CD14-positive monocyte (primary cell): ENCODE measurements around the gene AKR7A3. TPM values are rescaled to one million over a fixed set of nuclear protein-coding genes. Genes with fewer than 3 reads are reported as not detected.

Experiments
- DNase-seq, 3 donors: peaks; one replicate each; pipeline ENCODE4 v3.0.0-alpha.2; 2011 to 2022
- H2AFZ ChIP-seq: 2 replicates; pipeline ENCODE4 v1.6.0; 2012; ENCODE audit warnings: mild to moderate bottlenecking, low read depth, low read length, inconsistent platforms; ENCODE audit not compliant: insufficient read depth, poor library complexity, severe bottlenecking
- H3K27ac ChIP-seq, 2 donors: 1 replicate in 1 of 2; 2 replicates in 1 of 2; pipeline ENCODE4 v1.5.1; 2012 to 2013; ENCODE audit warnings: low read length in 2 of 2, control low read depth in 1 of 2, inconsistent platforms in 1 of 2, low read depth in 1 of 2, mild to moderate bottlenecking in 1 of 2
- H3K27me3 ChIP-seq, 2 donors: one replicate each; pipeline versions ENCODE4 v1.6.0 to v1.6.1; 2011 to 2013; ENCODE audit warnings: low read length in 2 of 2; ENCODE audit not compliant: control insufficient read depth in 2 of 2, insufficient read depth in 2 of 2
- H3K36me3 ChIP-seq, 2 donors: replicated peaks in 1 of 2; 1 replicate in 1 of 2; 2 replicates in 1 of 2; pipeline versions ENCODE4 v1.5.1 to v1.6.1; 2012 to 2013; ENCODE audit warnings: low read length in 2 of 2, control low read depth in 1 of 2, inconsistent platforms in 1 of 2, mild to moderate bottlenecking in 1 of 2; ENCODE audit not compliant: insufficient read depth in 2 of 2, control insufficient read depth in 1 of 2
- H3K4me1 ChIP-seq, 2 donors: 1 replicate in 1 of 2; 2 replicates in 1 of 2; pipeline versions ENCODE4 v1.5.1 to v1.6.1; 2012 to 2013; ENCODE audit warnings: low read length in 2 of 2, control low read depth in 1 of 2, inconsistent platforms in 1 of 2, mild to moderate bottlenecking in 1 of 2, moderate library complexity in 1 of 2; ENCODE audit not compliant: insufficient read depth in 2 of 2, control insufficient read depth in 1 of 2
- H3K4me2 ChIP-seq: replicated peaks from 2 replicates; pipeline ENCODE3; 2012; ENCODE audit warnings: low read length, moderate library complexity, mild to moderate bottlenecking; ENCODE audit not compliant: poor library complexity, severe bottlenecking; ENCODE audit errors: extremely low read depth
- H3K4me3 ChIP-seq, 3 experiments: fragments of 200-600 bp in 1 of 3; sonication (generic) in 1 of 3; replicated peaks in 1 of 3; 1 replicate in 2 of 3; 2 replicates in 1 of 3; pipeline ENCODE4 v1.5.1; 2011 to 2013; ENCODE audit warnings: low read length in 3 of 3, mild to moderate bottlenecking in 3 of 3, control low read depth in 2 of 3, low read depth in 2 of 3, inconsistent platforms in 1 of 3, moderate library complexity in 1 of 3
- H3K79me2 ChIP-seq: 2 replicates; pipeline ENCODE4 v1.6.0; 2012; ENCODE audit warnings: mild to moderate bottlenecking, control low read depth, inconsistent platforms, low read length, moderate library complexity; ENCODE audit not compliant: insufficient read depth
- H3K9ac ChIP-seq: 2 replicates; pipeline ENCODE4 v1.6.0; 2017; ENCODE audit warnings: low read length, mild to moderate bottlenecking; ENCODE audit not compliant: insufficient read depth, poor library complexity, severe bottlenecking
- H3K9me3 ChIP-seq, 2 donors: replicated peaks in 1 of 2; 1 replicate in 1 of 2; 2 replicates in 1 of 2; pipeline versions ENCODE4 v1.5.1 to v1.6.1; 2012 to 2013; ENCODE audit warnings: low read length in 2 of 2, control low read depth in 1 of 2; ENCODE audit not compliant: control insufficient read depth in 1 of 2, insufficient read depth in 1 of 2
- H4K20me1 ChIP-seq: 2 replicates; pipeline ENCODE4 v1.6.0; 2012; ENCODE audit warnings: mild to moderate bottlenecking, low read length, control low read depth, moderate library complexity; ENCODE audit not compliant: insufficient read depth
- H3K27ac Mint-ChIP-seq, 7 donors: one replicate each; pipeline ENCODE4 v1.8.0; 2020; ENCODE audit warnings: mild to moderate bottlenecking in 7 of 7, mixed read lengths in 7 of 7, moderate library complexity in 6 of 7, inconsistent platforms in 2 of 7
- H3K27me3 Mint-ChIP-seq, 3 donors: one replicate each; pipeline ENCODE4 v1.8.0; 2021 to 2022; ENCODE audit warnings: low read depth in 3 of 3, mild to moderate bottlenecking in 3 of 3, mixed read lengths in 3 of 3, moderate library complexity in 3 of 3, inconsistent platforms in 1 of 3
- H3K36me3 Mint-ChIP-seq, 2 donors: one replicate each; pipeline ENCODE4 v1.8.0; 2020; ENCODE audit warnings: mixed read lengths in 2 of 2, inconsistent platforms in 1 of 2, mild to moderate bottlenecking in 1 of 2
- H3K4me1 Mint-ChIP-seq: one replicate; pipeline ENCODE4 v1.8.0; 2020; ENCODE audit warnings: mild to moderate bottlenecking, mixed read lengths
- H3K4me3 Mint-ChIP-seq, 2 donors: one replicate each; pipeline ENCODE4 v1.8.0; 2020; ENCODE audit warnings: mild to moderate bottlenecking in 2 of 2, mixed read lengths in 2 of 2, moderate library complexity in 1 of 2
- H3K9me3 Mint-ChIP-seq, 7 donors: one replicate each; pipeline ENCODE4 v1.8.0; 2020 to 2022; ENCODE audit warnings: mixed read lengths in 7 of 7, mild to moderate bottlenecking in 6 of 7, moderate library complexity in 6 of 7, inconsistent platforms in 2 of 7
- WGBS: methylation state at CpG from one replicate; pipeline ENCODE4 v1.1.5; 2013; ENCODE audit warnings: missing lambda C conversion rate; ENCODE audit not compliant: insufficient coverage; 5-methylcytosine and 5-hydroxymethylcytosine counted together
- intact Hi-C, 2 donors: fragments of 100-400 bp; cut with micrococcal nuclease; formaldehyde crosslinking; loops; one replicate each; pipeline versions ENCODE4 v1.15.0 to v1.15.1; 2023
- polyA plus RNA-seq, 3 donors: library from polyadenylated mRNA; depleted of rRNA in 1 of 3; unstranded in 2 of 3; stranded (reverse) in 1 of 3; fragments of 300-500 nt in 2 of 3; fragments of >200 nt in 1 of 3; fragmentation: Illumina TruSeq in 2 of 3; gene quantifications; 1 replicate in 2 of 3; 2 replicates in 1 of 3; pipeline ENCODE4 v1.2.3, GENCODE V29; 2012 to 2021
- TF ChIP-seq, protein P1 (sequence below): fragments of 200-600 bp; IDR thresholded peaks from one replicate; pipeline ENCODE4 v1.8.0; 2022; ENCODE audit warnings: antibody characterized with exemption, mild to moderate bottlenecking

Gene AKR7A3
- polyA plus RNA-seq, 3 donors = 0.15 to 0.56 TPM; not detected in 1

DNA sequence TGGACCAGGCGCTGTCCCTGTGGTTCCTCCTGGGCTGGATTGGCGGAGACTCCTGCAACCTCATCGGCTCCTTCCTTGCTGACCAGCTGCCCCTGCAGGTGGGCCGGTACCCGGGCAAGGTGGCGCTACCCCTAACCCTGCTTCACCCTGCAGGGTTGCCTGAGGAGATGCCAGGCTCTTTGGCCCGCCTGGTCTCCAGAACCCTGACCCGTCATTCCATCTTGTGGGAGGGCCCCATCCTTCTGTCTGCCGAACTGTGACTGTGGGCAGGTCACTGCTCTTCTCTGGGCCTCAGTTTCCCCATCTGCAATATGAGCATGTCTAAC is 36.1 kb upstream of the AKR7A3 start:
- Histone ChIP-seq H2AFZ (no peak overlapping the region), H3K4me3 (no peak overlapping the region), H3K79me2 (peaks cover 31% of the 10 kb centered on the region), H3K9ac (no peak overlapping the region), H4K20me1 (peaks cover 8% of the 10 kb centered on the region), H3K4me1 (peaks cover 14 to 23% of the 10 kb centered on the region in 2 donors), H3K4me2 (no peak overlapping the region), H3K27ac (no peak overlapping the region), H3K27me3 (no peaks in the 10 kb centered on the region), H3K9me3 (no peaks in the 10 kb centered on the region), H3K36me3 (peaks cover 52 to 71% of the 10 kb centered on the region in 2 donors)
- TF ChIP-seq, protein P1, sequence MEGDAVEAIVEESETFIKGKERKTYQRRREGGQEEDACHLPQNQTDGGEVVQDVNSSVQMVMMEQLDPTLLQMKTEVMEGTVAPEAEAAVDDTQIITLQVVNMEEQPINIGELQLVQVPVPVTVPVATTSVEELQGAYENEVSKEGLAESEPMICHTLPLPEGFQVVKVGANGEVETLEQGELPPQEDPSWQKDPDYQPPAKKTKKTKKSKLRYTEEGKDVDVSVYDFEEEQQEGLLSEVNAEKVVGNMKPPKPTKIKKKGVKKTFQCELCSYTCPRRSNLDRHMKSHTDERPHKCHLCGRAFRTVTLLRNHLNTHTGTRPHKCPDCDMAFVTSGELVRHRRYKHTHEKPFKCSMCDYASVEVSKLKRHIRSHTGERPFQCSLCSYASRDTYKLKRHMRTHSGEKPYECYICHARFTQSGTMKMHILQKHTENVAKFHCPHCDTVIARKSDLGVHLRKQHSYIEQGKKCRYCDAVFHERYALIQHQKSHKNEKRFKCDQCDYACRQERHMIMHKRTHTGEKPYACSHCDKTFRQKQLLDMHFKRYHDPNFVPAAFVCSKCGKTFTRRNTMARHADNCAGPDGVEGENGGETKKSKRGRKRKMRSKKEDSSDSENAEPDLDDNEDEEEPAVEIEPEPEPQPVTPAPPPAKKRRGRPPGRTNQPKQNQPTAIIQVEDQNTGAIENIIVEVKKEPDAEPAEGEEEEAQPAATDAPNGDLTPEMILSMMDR = no peak
- peaks cover 62 to 86% of the 10 kb centered on the region in 2 donors for H3K36me3 Mint-ChIP-seq
- no peaks in the 10 kb centered on the region for H3K9me3 Mint-ChIP-seq
- WGBS = 100% methylated on average over 3 of the region's 9 CpGs
- peaks cover 17% of the 10 kb centered on the region for H3K4me1 Mint-ChIP-seq
- DNase-seq = no peak
- intact Hi-C loops = no loop called here
- no peaks in the 10 kb centered on the region for H3K27me3 Mint-ChIP-seq
- no peak overlapping the region for H3K4me3 Mint-ChIP-seq
- H3K27ac Mint-ChIP-seq = peak overlapping the region in 3 of 7 donors; percentile 5 to 37 (median 15)

DNA sequence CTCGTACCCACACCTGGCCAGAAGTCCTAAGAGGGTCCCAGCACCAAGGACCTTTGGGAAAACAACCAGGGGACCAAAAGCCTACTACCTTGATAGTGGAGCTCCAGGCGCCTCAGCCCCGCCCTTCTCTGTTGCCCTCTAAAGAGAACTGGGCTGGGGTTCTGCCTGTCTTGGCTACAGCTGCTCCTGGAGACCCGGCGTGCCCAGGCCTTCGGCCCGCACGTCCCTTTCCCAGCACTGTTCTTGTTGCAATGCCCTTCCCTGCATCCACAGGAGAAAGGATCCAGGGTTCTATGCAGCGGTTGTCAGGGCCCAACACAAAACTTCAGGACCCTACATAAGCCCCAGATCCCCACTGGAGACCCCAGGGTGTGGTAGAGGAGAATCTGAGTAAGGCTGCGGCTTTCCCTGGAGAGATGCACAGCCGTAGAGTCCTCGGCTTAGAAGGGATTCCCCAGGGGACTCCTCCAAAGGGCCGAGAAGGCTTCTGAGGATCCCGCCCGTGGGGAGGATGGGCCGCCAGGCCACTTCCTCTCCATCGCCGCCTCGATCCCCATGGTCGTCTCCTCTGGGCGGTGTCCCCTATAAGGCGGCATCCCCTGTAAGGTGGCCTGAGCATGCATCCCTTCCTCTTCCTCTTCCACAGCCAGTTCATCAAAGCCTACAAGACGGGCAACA is 35.6 kb upstream of the AKR7A3 start:
- H3K79me2 ChIP-seq = peaks cover 31% of the 10 kb centered on the region
- H3K27me3 ChIP-seq = no peaks in the 10 kb centered on the region
- H3K4me3 ChIP-seq = no peak overlapping the region
- H4K20me1 ChIP-seq = peaks cover 8% of the 10 kb centered on the region
- TF ChIP-seq, protein P1 = no peak
- intact Hi-C loops = no loop called here
- no peak overlapping the region for H2AFZ ChIP-seq
- H3K9me3 Mint-ChIP-seq = no peaks in the 10 kb centered on the region
- no peak for DNase-seq
- H3K4me3 Mint-ChIP-seq = no peak overlapping the region
- peaks cover 15 to 26% of the 10 kb centered on the region in 2 donors for H3K4me1 ChIP-seq
- H3K36me3 ChIP-seq = peaks cover 52 to 67% of the 10 kb centered on the region in 2 donors
- no peak overlapping the region for H3K4me2 ChIP-seq
- H3K27ac ChIP-seq = no peak overlapping the region
- H3K4me1 Mint-ChIP-seq = peaks cover 19% of the 10 kb centered on the region
- 74% methylated on average over 17 of the region's 23 CpGs for WGBS
- H3K36me3 Mint-ChIP-seq = peaks cover 61 to 86% of the 10 kb centered on the region in 2 donors
- H3K9me3 ChIP-seq = no peaks in the 10 kb centered on the region
- H3K9ac ChIP-seq = no peak overlapping the region
- peak overlapping the region in 2 of 7 donors; percentile 14 to 37 for H3K27ac Mint-ChIP-seq
- H3K27me3 Mint-ChIP-seq = no peaks in the 10 kb centered on the region
